HEK293 (cell line): ENCODE results near the gene ITGB2.

Experiments used
- YY1 ChIP-seq: fragments of 450-650 bp; formaldehyde crosslinking; IDR thresholded peaks from 2 replicates; pipeline ENCODE4 v1.5.1; 2018; ENCODE audit warnings: missing biosample characterization, missing genetic modification characterization
- ZBTB48 ChIP-seq: fragments of 450-650 bp; formaldehyde crosslinking; IDR thresholded peaks from 2 replicates; pipeline ENCODE4 v1.5.1; 2016; ENCODE audit warnings: missing biosample characterization, missing genetic modification characterization
- ZFP3 ChIP-seq: fragments of 450-650 bp; formaldehyde crosslinking; IDR thresholded peaks from 2 replicates; pipeline ENCODE4 v1.5.1; 2016; ENCODE audit warnings: low read depth, missing biosample characterization, missing genetic modification characterization
- ZNF274 ChIP-seq, 2 experiments: fragments of 200-500 bp in 1 of 2; fragments of 450-650 bp in 1 of 2; sonication (Bioruptor generic) in 1 of 2; formaldehyde crosslinking in 1 of 2; IDR thresholded peaks; 2 replicates each; pipeline versions ENCODE4 v1.5.1 to v1.6.1; 2014 to 2016; ENCODE audit warnings: borderline replicate concordance in 1 of 2, inconsistent platforms in 1 of 2, low read length in 1 of 2, missing biosample characterization in 1 of 2, missing genetic modification characterization in 1 of 2
- ZNF654 ChIP-seq: fragments of 450-650 bp; formaldehyde crosslinking; IDR thresholded peaks from 2 replicates; pipeline ENCODE4 v1.5.1; 2016; ENCODE audit warnings: low read depth, missing biosample characterization, missing genetic modification characterization
- ZNF707 ChIP-seq: fragments of 450-650 bp; formaldehyde crosslinking; IDR thresholded peaks from 2 replicates; pipeline ENCODE4 v1.5.1; 2016; ENCODE audit warnings: missing biosample characterization, missing genetic modification characterization
- ZSCAN16 ChIP-seq: fragments of 450-650 bp; formaldehyde crosslinking; IDR thresholded peaks from 2 replicates; pipeline ENCODE4 v1.5.1; 2016; ENCODE audit warnings: missing biosample characterization, missing genetic modification characterization
- TF ChIP-seq, protein P1 (sequence below): fragments of 450-650 bp; formaldehyde crosslinking; IDR thresholded peaks from 2 replicates; pipeline ENCODE4 v1.5.1; 2016; ENCODE audit warnings: missing biosample characterization, missing genetic modification characterization
- TF ChIP-seq, protein P2 (sequence below): fragments of 450-650 bp; formaldehyde crosslinking; IDR thresholded peaks from 2 replicates; pipeline ENCODE4 v1.5.1; 2016; ENCODE audit warnings: missing biosample characterization, missing genetic modification characterization, low read depth
- TF ChIP-seq, protein P3 (sequence below): fragments of 450-650 bp; formaldehyde crosslinking; IDR thresholded peaks from 2 replicates; pipeline ENCODE4 v1.5.1; 2017; ENCODE audit warnings: missing biosample characterization, missing genetic modification characterization

DNA sequence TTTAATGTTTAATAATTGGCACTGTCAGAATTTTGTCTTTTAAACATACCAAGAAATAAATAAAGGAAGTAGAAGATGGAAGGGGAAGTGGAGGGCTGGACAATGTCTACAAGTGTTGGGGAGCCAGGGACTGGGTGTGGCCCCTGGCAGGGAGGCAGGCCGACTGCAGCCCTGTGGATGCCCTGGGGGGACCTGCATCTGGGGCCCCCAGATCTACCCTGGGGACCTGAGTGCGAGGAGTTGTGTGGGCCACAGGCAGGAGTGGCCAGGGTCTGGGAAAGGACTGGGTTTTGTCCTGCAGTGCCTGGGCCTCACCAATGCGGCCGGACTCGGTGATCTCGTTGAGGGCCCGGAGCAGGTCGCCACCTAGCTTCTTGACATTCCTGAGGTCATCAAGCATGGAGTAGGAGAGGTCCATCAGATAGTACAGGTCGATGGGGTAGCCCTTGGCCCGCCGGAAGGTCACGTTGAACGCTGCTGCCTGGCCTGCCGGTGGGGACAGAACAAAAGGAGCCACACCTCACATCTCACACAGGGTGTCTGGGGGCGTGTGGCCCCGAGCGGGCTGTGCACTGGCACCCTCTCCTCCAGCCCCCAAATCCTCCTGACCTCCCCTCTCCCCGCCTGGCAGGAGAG is 17.5 kb downstream of the ITGB2 start:
- TF ChIP-seq ZSCAN16 (tag by site-specific recombination) = no peak
- no peak for TF ChIP-seq YY1 (tag by site-specific recombination)
- TF ChIP-seq, protein P1, sequence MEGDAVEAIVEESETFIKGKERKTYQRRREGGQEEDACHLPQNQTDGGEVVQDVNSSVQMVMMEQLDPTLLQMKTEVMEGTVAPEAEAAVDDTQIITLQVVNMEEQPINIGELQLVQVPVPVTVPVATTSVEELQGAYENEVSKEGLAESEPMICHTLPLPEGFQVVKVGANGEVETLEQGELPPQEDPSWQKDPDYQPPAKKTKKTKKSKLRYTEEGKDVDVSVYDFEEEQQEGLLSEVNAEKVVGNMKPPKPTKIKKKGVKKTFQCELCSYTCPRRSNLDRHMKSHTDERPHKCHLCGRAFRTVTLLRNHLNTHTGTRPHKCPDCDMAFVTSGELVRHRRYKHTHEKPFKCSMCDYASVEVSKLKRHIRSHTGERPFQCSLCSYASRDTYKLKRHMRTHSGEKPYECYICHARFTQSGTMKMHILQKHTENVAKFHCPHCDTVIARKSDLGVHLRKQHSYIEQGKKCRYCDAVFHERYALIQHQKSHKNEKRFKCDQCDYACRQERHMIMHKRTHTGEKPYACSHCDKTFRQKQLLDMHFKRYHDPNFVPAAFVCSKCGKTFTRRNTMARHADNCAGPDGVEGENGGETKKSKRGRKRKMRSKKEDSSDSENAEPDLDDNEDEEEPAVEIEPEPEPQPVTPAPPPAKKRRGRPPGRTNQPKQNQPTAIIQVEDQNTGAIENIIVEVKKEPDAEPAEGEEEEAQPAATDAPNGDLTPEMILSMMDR = no peak
- TF ChIP-seq ZFP3 = no peak
- TF ChIP-seq, protein P2, sequence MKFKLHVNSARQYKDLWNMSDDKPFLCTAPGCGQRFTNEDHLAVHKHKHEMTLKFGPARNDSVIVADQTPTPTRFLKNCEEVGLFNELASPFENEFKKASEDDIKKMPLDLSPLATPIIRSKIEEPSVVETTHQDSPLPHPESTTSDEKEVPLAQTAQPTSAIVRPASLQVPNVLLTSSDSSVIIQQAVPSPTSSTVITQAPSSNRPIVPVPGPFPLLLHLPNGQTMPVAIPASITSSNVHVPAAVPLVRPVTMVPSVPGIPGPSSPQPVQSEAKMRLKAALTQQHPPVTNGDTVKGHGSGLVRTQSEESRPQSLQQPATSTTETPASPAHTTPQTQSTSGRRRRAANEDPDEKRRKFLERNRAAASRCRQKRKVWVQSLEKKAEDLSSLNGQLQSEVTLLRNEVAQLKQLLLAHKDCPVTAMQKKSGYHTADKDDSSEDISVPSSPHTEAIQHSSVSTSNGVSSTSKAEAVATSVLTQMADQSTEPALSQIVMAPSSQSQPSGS (tag by site-specific recombination) = no peak
- TF ChIP-seq ZNF654 (tag by site-specific recombination) = no peak
- TF ChIP-seq ZNF274 (IDR thresholded peaks at IDR 0.05; ENCODE audit: low read length) = no peak
- TF ChIP-seq ZNF274 (tag by site-specific recombination; IDR thresholded peaks at IDR 0.05; ENCODE audit: borderline replicate concordance) = no peak
- TF ChIP-seq, protein P3, sequence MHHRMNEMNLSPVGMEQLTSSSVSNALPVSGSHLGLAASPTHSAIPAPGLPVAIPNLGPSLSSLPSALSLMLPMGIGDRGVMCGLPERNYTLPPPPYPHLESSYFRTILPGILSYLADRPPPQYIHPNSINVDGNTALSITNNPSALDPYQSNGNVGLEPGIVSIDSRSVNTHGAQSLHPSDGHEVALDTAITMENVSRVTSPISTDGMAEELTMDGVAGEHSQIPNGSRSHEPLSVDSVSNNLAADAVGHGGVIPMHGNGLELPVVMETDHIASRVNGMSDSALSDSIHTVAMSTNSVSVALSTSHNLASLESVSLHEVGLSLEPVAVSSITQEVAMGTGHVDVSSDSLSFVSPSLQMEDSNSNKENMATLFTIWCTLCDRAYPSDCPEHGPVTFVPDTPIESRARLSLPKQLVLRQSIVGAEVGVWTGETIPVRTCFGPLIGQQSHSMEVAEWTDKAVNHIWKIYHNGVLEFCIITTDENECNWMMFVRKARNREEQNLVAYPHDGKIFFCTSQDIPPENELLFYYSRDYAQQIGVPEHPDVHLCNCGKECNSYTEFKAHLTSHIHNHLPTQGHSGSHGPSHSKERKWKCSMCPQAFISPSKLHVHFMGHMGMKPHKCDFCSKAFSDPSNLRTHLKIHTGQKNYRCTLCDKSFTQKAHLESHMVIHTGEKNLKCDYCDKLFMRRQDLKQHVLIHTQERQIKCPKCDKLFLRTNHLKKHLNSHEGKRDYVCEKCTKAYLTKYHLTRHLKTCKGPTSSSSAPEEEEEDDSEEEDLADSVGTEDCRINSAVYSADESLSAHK (tag by site-specific recombination) = no peak
- TF ChIP-seq ZNF707 = no peak
- TF ChIP-seq ZBTB48 (tag by site-specific recombination) = no peak
